Keratinocyte (primary cell): Measurements from ENCODE around the gene PPP1R14B. TPM values are rescaled to one million over a fixed set of nuclear protein-coding genes. Genes with fewer than 3 reads are reported as not detected.

Source experiments
- DNase-seq: peaks from one replicate; pipeline ENCODE4 v3.0.0-alpha.2; 2011; ENCODE audit warnings: low read depth, missing footprints, low spot score
- FAIRE-seq: peaks from 2 replicates; lab custom pipeline; 2011; peaks lifted over from hg19 to GRCh38; lab: Jason Lieb, UNC
- H2AFZ ChIP-seq: 2 replicates; pipeline ENCODE4 v1.6.0; 2012; ENCODE audit warnings: low read length, control low read depth, inconsistent platforms; ENCODE audit not compliant: control insufficient read depth
- H3K27ac ChIP-seq: 2 replicates; pipeline ENCODE4 v1.5.1; 2011; ENCODE audit warnings: low read length; ENCODE audit not compliant: control insufficient read depth, insufficient read depth
- H3K27me3 ChIP-seq: 3 replicates; pipeline ENCODE4 v1.6.0; 2011; ENCODE audit warnings: low read length; ENCODE audit not compliant: control insufficient read depth, insufficient read depth; ENCODE audit errors: extremely low read depth
- H3K36me3 ChIP-seq, 2 experiments: 2 replicates in 1 of 2; 3 replicates in 1 of 2; pipeline ENCODE4 v1.5.1; 2011; ENCODE audit warnings: low read length in 2 of 2, mild to moderate bottlenecking in 1 of 2; ENCODE audit not compliant: control insufficient read depth in 2 of 2, insufficient read depth in 2 of 2; ENCODE audit errors: extremely low read depth in 1 of 2
- H3K4me1 ChIP-seq: 3 replicates; pipeline ENCODE4 v1.5.1; 2011; ENCODE audit warnings: low read length; ENCODE audit not compliant: control insufficient read depth, insufficient read depth; ENCODE audit errors: extremely low read depth
- H3K4me2 ChIP-seq: 3 replicates; pipeline ENCODE4 v1.6.0; 2011; ENCODE audit warnings: low read depth, low read length; ENCODE audit not compliant: control insufficient read depth, insufficient read depth; ENCODE audit errors: extremely low read depth
- H3K4me3 ChIP-seq, 3 experiments: fragments of 200-600 bp in 1 of 3; sonication (generic) in 1 of 3; 2 replicates in 2 of 3; 3 replicates in 1 of 3; pipeline ENCODE4 v1.5.1; 2011 to 2016; ENCODE audit warnings: low read length in 3 of 3, mild to moderate bottlenecking in 3 of 3, control low read depth in 2 of 3, inconsistent platforms in 1 of 3, low read depth in 1 of 3, mixed read lengths in 1 of 3, mixed run types in 1 of 3, moderate library complexity in 1 of 3; ENCODE audit not compliant: control insufficient read depth in 2 of 3, insufficient read depth in 2 of 3; ENCODE audit errors: extremely low read depth in 1 of 3
- H3K79me2 ChIP-seq: 2 replicates; pipeline ENCODE4 v1.6.0; 2012; ENCODE audit warnings: low read length; ENCODE audit not compliant: control insufficient read depth, insufficient read depth
- H3K9ac ChIP-seq: 3 replicates; pipeline ENCODE4 v1.6.0; 2011; ENCODE audit warnings: low read length; ENCODE audit not compliant: control insufficient read depth, insufficient read depth; ENCODE audit errors: extremely low read depth
- H3K9me1 ChIP-seq: 3 replicates; pipeline ENCODE4 v1.6.0; 2011; ENCODE audit warnings: low read length; ENCODE audit not compliant: control insufficient read depth, insufficient read depth; ENCODE audit errors: extremely low read depth
- H3K9me3 ChIP-seq: 2 replicates; pipeline ENCODE4 v1.5.1; 2012; ENCODE audit warnings: low read depth, low read length; ENCODE audit not compliant: control insufficient read depth
- H4K20me1 ChIP-seq: 3 replicates; pipeline ENCODE4 v1.6.0; 2011; ENCODE audit warnings: low read length; ENCODE audit not compliant: control insufficient read depth, insufficient read depth; ENCODE audit errors: extremely low read depth
- CTCF ChIP-seq, 3 experiments: IDR thresholded peaks in 1 of 3; conservative IDR thresholded peaks in 1 of 3; optimal IDR thresholded peaks in 1 of 3; 2 replicates in 2 of 3; 3 replicates in 1 of 3; pipeline versions ENCODE3 to v1.5.1; 2011; ENCODE audit warnings: low read length in 3 of 3, mild to moderate bottlenecking in 3 of 3, moderate library complexity in 2 of 3, control low read depth in 1 of 3, inconsistent platforms in 1 of 3; ENCODE audit not compliant: insufficient read depth in 2 of 3; ENCODE audit errors: extremely low read depth in 1 of 3
- EZH2 ChIP-seq: IDR thresholded peaks from one replicate; pipeline ENCODE4 v1.6.1; 2012; ENCODE audit warnings: inconsistent platforms, mild to moderate bottlenecking, low read length, moderate library complexity
- dilution Hi-C: fragments of 300-500 bp; cut with MboI; formaldehyde crosslinking; loops from one replicate; pipeline ENCODE4 v1.7.0; 2020; ENCODE audit warnings: low sequenced_read_pairs; ENCODE audit not compliant: extremely low pct_ligation_motif_present
- polyA plus RNA-seq, 5 experiments: library from polyadenylated mRNA; depleted of rRNA in 3 of 5; stranded (reverse) in 3 of 5; stranded (forward) in 1 of 5; unstranded in 1 of 5; fragments of >200 nt; gene quantifications; 1 replicate in 1 of 5; 2 replicates in 3 of 5; 3 replicates in 1 of 5; pipeline versions ENCODE4 v1.2.1 to v1.2.3, GENCODE V29; 2011 to 2012; ENCODE audit warnings: missing spikeins in 2 of 5, low read depth in 1 of 5, low replicate concordance in 1 of 5

Gene PPP1R14B
- polyA plus RNA-seq, 1 donor (not counting 4 experiments of a cell fraction or from before 2014, with no cell fraction given), result 208 TPM

- Histone ChIP-seq H3K9me3 (no peaks in the 10 kb centered on the region), H3K27ac (no peak overlapping the region), H3K4me1 (peaks cover 45% of the 10 kb centered on the region), H3K79me2 (peaks cover 6% of the 10 kb centered on the region), H3K4me2 (no peak overlapping the region), H3K27me3 (no peaks in the 10 kb centered on the region), H3K36me3 (peaks cover 9 to 23% of the 10 kb centered on the region in 2 experiments), H3K9ac (no peak overlapping the region), H3K4me3 (no peak overlapping the region), H4K20me1 (no peaks in the 10 kb centered on the region), H3K9me1 (no peaks in the 10 kb centered on the region), H2AFZ (no peak overlapping the region)
- FAIRE-seq (no peak), DNase-seq (no peak)
- TF ChIP-seq CTCF (optimal IDR thresholded peaks at IDR 0.05 in 1 of 3, IDR thresholded peaks at IDR 0.05 in 1 of 3, conservative IDR thresholded peaks at IDR 0.05 in 1 of 3; ENCODE audit: extremely low read depth in 1 of 3, insufficient read depth in 2 of 3, low read length in 3 of 3), result no peak
- TF ChIP-seq EZH2, result no peak
- dilution Hi-C loops, result no loop called here
Measured at GRCh38 chr11:64238076-64238475, 8.7 kb downstream of the PPP1R14B start.

- Histone ChIP-seq H3K27me3 (no peaks in the 10 kb centered on the region), H3K79me2 (peaks cover 5% of the 10 kb centered on the region), H3K4me2 (peak overlapping the region; percentile 32), H3K9me3 (no peaks in the 10 kb centered on the region), H3K4me3 (no peak overlapping the region), H4K20me1 (no peaks in the 10 kb centered on the region), H3K36me3 (peaks cover 8 to 23% of the 10 kb centered on the region in 2 experiments), H3K9me1 (peaks cover 2% of the 10 kb centered on the region), H2AFZ (no peak overlapping the region), H3K4me1 (peaks cover 43% of the 10 kb centered on the region), H3K9ac (no peak overlapping the region), H3K27ac (no peak overlapping the region)
- dilution Hi-C loops, result no loop called here
- FAIRE-seq (no peak), DNase-seq (no peak)
- TF ChIP-seq CTCF (optimal IDR thresholded peaks at IDR 0.05 in 1 of 3, IDR thresholded peaks at IDR 0.05 in 1 of 3, conservative IDR thresholded peaks at IDR 0.05 in 1 of 3; ENCODE audit: extremely low read depth in 1 of 3, insufficient read depth in 2 of 3, low read length in 3 of 3) (no peak), EZH2 (no peak)
Measured at GRCh38 chr11:64237484-64237951, 9.2 kb downstream of the PPP1R14B start.
